GM19438 (cell line): ENCODE results near the gene CMA1.
"Not testable (repeated sequence)": the region's sequence is repeated elsewhere in the genome, so short reads cannot be mapped to it uniquely, and the experiment has no call there.

Source experiments
- ATAC-seq: cut with Tn5 transposase; IDR thresholded peaks from one replicate; pipeline ENCODE4 v1.9.1; 2021; ENCODE audit warnings: low read depth; ENCODE audit not compliant: unreplicated experiment

CMA1 gene, protein sequence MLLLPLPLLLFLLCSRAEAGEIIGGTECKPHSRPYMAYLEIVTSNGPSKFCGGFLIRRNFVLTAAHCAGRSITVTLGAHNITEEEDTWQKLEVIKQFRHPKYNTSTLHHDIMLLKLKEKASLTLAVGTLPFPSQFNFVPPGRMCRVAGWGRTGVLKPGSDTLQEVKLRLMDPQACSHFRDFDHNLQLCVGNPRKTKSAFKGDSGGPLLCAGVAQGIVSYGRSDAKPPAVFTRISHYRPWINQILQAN

GRCh38 chr14:24508155-24508840, at the start of gene CMA1:
Gene CMA1 (minus strand): TSS chr14:24508265. CDS start chr14:24508235, 30 bp downstream.
- peak; percentile 85 for ATAC-seq

GRCh38 chr14:24556756-24557155, 48.7 kb upstream of the CMA1 start:
- no peak for ATAC-seq

GRCh38 chr14:24549064-24549463, 41.0 kb upstream of the CMA1 start:
- not testable (repeated sequence) for ATAC-seq

- no peak for ATAC-seq
These were observed 34.4 kb upstream of the CMA1 start for GRCh38 chr14:24542346-24542936.

GRCh38 chr14:24535737-24536136, 27.7 kb upstream of the CMA1 start:
- ATAC-seq = no peak

- no peak for ATAC-seq
These were observed 26.2 kb upstream of the CMA1 start for GRCh38 chr14:24534286-24534685.

GRCh38 chr14:24525877-24526620, 18.0 kb upstream of the CMA1 start:
- ATAC-seq = not testable (repeated sequence)

DNA sequence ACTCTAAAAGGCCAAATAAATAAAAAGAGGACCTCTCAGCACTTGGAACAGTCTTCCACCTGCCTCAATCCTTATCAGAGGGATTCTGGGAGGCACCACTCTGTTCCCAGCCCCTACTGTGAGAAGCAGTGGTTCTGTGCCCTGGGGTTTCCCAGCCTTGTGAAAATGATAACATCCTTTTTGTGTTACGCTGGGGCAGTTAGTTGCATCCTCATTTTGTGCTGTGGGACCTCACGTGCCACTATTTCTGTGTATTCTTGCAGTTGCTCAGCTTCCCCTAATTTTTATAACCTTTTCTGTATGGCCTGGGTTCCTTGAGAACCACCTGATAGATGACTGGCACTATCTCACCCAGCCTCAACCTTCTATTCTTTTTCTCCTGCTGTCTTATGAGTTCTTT, 10.8 kb upstream of the CMA1 start:
- ATAC-seq = no peak

GRCh38 chr14:24514209-24514608, 6.1 kb upstream of the CMA1 start:
- no peak for ATAC-seq

DNA sequence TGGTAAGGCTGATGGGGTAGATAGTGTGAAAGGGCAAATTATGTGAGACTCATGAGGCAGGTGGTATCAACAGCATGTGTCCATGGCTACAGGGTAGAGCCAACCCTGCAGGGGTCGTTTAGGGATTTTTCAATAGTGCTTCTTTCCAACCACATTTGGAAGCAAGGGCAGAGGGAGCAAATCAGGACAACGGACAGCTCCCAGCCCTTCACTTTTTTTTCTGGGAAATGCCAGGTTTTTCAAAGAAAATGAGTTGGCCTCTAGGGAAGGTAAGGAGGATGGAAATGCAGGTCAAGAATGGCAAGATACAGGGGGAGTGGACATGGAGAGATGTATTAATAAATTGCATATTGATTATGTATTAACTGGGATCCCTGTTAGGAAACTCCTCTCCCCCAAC, 4.9 kb upstream of the CMA1 start:
- ATAC-seq = no peak

DNA sequence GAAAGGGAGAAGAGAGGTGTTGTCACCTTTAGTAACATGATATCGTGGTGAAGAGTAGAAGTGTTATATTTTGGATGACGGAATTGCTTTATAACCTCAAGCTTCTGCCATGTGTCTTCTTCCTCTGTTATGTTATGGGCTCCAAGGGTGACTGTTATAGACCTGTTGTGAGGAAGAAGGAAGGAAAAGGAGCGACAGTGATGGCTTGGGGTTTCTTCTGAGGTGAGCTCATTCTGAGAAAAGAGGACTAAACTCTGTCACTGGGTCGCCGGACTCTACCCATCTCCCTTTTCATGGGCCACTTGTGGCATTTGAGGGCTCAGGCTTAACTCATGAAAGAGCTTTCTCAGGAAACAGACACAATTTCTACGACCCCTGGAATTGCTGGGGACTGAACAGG, 1.6 kb downstream of the CMA1 start:
- ATAC-seq = no peak

DNA sequence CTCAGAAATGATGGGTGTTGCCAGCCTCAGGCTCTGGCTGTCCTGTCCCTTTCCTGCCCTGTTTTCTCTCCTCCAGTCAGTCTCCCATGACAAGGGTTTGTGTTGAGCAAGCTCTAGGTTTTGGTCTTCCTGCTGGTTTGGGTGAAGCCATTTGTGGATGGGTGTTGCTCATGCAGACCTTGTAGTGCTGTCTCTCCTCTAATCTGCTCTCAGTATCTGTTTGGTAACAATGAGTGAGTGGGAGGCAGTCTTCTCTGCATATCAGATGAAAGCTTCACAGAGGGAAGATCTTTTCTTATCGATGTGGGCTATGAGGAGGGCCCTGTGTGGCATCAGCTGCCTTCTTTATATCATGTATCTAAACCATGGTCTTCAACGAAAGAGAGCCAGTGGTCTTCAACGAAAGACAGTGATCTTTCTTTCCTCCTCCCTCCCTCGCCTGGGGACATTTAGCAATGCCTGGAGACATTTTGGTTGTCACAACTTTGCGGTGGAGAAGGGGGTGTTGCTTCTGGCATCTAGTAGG, 3.6 kb downstream of the CMA1 start:
- ATAC-seq = no peak

DNA sequence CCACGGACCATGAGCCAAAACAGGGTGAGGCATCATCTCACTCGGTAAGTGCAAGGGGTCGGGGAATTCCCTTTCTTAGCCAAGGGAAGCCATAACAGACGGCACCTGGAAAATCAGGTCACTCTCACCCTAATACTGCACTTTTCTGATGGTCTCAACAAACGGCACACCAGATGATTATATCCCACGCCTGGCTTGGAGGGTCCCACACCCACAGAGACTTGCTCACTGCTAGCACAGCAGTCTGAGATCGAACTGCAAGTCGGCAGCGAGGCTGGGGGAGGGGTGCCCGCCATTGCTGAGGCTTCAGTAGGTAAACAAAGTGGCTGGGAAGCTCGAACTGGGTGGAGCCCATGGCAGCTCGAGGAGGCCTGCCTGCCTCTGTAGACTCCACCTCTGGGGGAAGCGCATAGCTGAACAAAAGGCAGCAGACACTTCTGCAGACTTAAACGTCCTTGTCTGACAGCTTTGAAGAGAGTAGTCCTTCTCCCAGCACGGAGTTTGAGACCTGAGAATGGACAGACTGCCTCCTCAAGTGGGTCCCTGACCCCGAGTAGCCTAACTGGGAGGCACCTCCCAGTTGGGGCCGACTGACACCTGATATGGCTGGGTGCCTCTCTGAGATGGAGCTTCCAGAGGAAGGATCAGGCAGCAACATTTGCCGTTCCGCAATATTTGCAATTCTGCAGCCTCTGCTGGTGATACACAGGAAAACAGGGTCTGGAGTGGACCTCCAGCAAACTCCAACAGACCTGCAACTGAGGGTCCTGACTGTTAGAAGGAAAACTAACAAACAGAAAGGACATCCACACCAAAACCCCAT, 16.3 kb downstream of the CMA1 start:
- ATAC-seq = not testable (repeated sequence)

- ATAC-seq = peak; percentile 66
These were observed 24.3 kb downstream of the CMA1 start for GRCh38 chr14:24483604-24484252.

- not testable (repeated sequence) for ATAC-seq
These were observed 25.3 kb downstream of the CMA1 start for GRCh38 chr14:24482699-24483303.

GRCh38 chr14:24481622-24482324, 26.3 kb downstream of the CMA1 start:
- ATAC-seq = no peak

- ATAC-seq = not testable (repeated sequence)
These were observed 28.1 kb downstream of the CMA1 start for GRCh38 chr14:24479999-24480398.

GRCh38 chr14:24475261-24475660, 32.8 kb downstream of the CMA1 start:
- no peak for ATAC-seq

DNA sequence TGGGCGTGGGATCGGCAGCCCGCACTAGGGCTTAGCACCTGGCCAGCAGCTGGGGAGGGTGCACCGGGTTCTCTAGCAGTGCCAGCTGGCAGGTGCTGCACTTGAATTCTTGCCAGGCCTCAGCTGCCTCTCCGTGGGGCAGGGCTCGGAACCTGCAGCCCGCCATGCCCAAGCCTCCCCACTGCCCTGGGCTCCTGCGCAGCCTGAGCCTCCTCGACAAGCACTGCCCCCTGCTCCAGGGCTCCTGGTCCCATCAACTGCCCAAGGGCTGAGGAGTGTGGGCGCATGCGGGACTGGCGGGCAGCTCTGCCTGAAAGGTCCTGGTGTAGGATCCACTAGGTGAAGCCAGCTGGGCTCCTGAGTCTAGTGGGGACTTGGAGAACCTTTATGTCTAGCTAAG, 34.9 kb downstream of the CMA1 start:
- ATAC-seq = no peak
